ENCODE data around the gene CASP8. TPM values are rescaled to one million over a fixed set of nuclear protein-coding genes. Genes with fewer than 3 reads are reported as not detected.

Gene CASP8
- total RNA-seq, 1 donor from 2014 or later = 3.7 TPM

- intact Hi-C loops (cut with micrococcal nuclease) = loop anchor here (10.0 kb wide), 1 partner anchor 222 kb away; no protein-coding TSS in a partner anchor
- no peak for DNase-seq
- H3K27ac ChIP-seq (replicated peaks) = no peak overlapping the region
- peaks cover 33% of the 10 kb centered on the region for H3K36me3 ChIP-seq
- no peak overlapping the region for H3K4me3 ChIP-seq
- no peaks in the 10 kb centered on the region for H3K27me3 ChIP-seq (ENCODE audit: low read depth)
- H3K4me1 ChIP-seq = no peaks in the 10 kb centered on the region
- TF ChIP-seq CTCF (IDR thresholded peaks at IDR 0.05; ENCODE audit: borderline replicate concordance) = no peak
- H3K9me3 ChIP-seq (replicated peaks) = peaks cover 69% of the 10 kb centered on the region
Measured at GRCh38 chr2:201322772-201323171, 62.4 kb downstream of the CASP8 start.

- intact Hi-C loops (cut with micrococcal nuclease) = loop anchor here (10.0 kb wide), 1 partner anchor 217 kb away; no protein-coding TSS in a partner anchor
- Histone ChIP-seq H3K4me3 (no peak overlapping the region), H3K27me3 (ENCODE audit: low read depth) (no peaks in the 10 kb centered on the region), H3K9me3 (replicated peaks) (peaks cover 58% of the 10 kb centered on the region), H3K4me1 (no peaks in the 10 kb centered on the region), H3K27ac (replicated peaks) (no peak overlapping the region), H3K36me3 (peaks cover 26% of the 10 kb centered on the region)
- DNase-seq = no peak
- no peak for TF ChIP-seq CTCF (IDR thresholded peaks at IDR 0.05; ENCODE audit: borderline replicate concordance)
Measured at GRCh38 chr2:201327678-201328077, 67.3 kb downstream of the CASP8 start.

GRCh38 chr2:201329409-201329808 lies 69.1 kb downstream of the CASP8 start:
- intact Hi-C loops (cut with micrococcal nuclease) = loop anchor here (10.0 kb wide), 1 partner anchor 215 kb away; no protein-coding TSS in a partner anchor
- Histone ChIP-seq H3K27me3 (ENCODE audit: low read depth) (no peaks in the 10 kb centered on the region), H3K27ac (replicated peaks) (no peak overlapping the region), H3K4me3 (no peak overlapping the region), H3K4me1 (no peaks in the 10 kb centered on the region), H3K9me3 (replicated peaks) (peaks cover 46% of the 10 kb centered on the region), H3K36me3 (peaks cover 17% of the 10 kb centered on the region)
- DNase-seq = no peak
- no peak for TF ChIP-seq CTCF (IDR thresholded peaks at IDR 0.05; ENCODE audit: borderline replicate concordance)

Other genes with a start within 250 kb of the CASP8 start
- 11.5 TPM for gene HYCC2, start 188.9 kb upstream of the CASP8 start, total RNA-seq
- gene NDUFB3, start 188.5 kb upstream of the CASP8 start, total RNA-seq = 466 TPM
- gene CFLAR, start 144.4 kb upstream of the CASP8 start, total RNA-seq = 238 TPM
- gene CASP10, start 77.4 kb upstream of the CASP8 start, total RNA-seq = 5.4 TPM
- 11.8 TPM for gene FLACC1, start 96.8 kb downstream of the CASP8 start, total RNA-seq
- 169 TPM for gene TRAK2, start 190.9 kb downstream of the CASP8 start, total RNA-seq
- gene STRADB, start 191.2 kb downstream of the CASP8 start, total RNA-seq = 57.5 TPM

Data from left ventricle myocardium inferior (tissue), 1 donor.